Measurements from ENCODE around the gene ECHDC3. TPM values are rescaled to one million over a fixed set of nuclear protein-coding genes. Genes with fewer than 3 reads are reported as not detected.

Gene ECHDC3
- polyA plus RNA-seq, 1 of the 3 experiments (the other 2 are of a cell fraction): 13.5 TPM

- Histone ChIP-seq H3K4me2 (no peak overlapping the region), H2AFZ (ENCODE audit: low read depth) (no peak overlapping the region), H3K9me2 (no peaks in the 10 kb centered on the region), H3K4me1 (ENCODE audit: control insufficient read depth in 1 of 2, insufficient read depth in 2 of 2, low read depth in 1 of 2, low read length in 1 of 2) (no peaks in the 10 kb centered on the region), H3K79me2 (ENCODE audit: insufficient read depth) (no peaks in the 10 kb centered on the region), H4K20me1 (ENCODE audit: insufficient read depth) (no peaks in the 10 kb centered on the region), H3K36me3 (replicated peaks in 1 of 2; ENCODE audit: control insufficient read depth in 1 of 2, insufficient read depth in 2 of 2, low read length in 1 of 2) (no peaks in the 10 kb centered on the region), H3K27me3 (ENCODE audit: insufficient read depth) (no peaks in the 10 kb centered on the region), H3K9ac (no peak overlapping the region), H3F3A (replicated peaks; ENCODE audit: insufficient read depth) (no peaks in the 10 kb centered on the region), H3K4me3 (ENCODE audit: low read depth in 2 of 2, low read length in 1 of 2) (no peak overlapping the region), H3K9me3 (no peaks in the 10 kb centered on the region), H3K27ac (ENCODE audit: low read depth in 2 of 2, low read length in 1 of 2) (no peak overlapping the region)
- DNase-seq: no peak
- ChIA-PET CTCF (interaction anchor here (1.9 to 3.6 kb wide), 5 partner anchors 10 to 214 kb away, joined by 9 to 19 read pairs (median 12); no protein-coding TSS in a partner anchor), POLR2A (no interaction called here)
- TF ChIP-seq GATA2 (CRISPR knock-in tag; IDR thresholded peaks at IDR 0.05) (no peak), TEAD4 (IDR thresholded peaks at IDR 0.05; ENCODE audit: borderline replicate concordance, insufficient read depth) (no peak), EP300 (IDR thresholded peaks at IDR 0.05; ENCODE audit: borderline replicate concordance in 1 of 2, low read depth in 1 of 2, low read length in 1 of 2) (no peak), RCOR1 (IDR thresholded peaks at IDR 0.05; ENCODE audit: low read length) (no peak), FOSL2 (IDR thresholded peaks at IDR 0.05; ENCODE audit: borderline replicate concordance, low read depth) (no peak), SIN3A (IDR thresholded peaks at IDR 0.05; ENCODE audit: borderline replicate concordance, low read depth, low read length) (no peak), ZBTB33 (IDR thresholded peaks at IDR 0.05; ENCODE audit: borderline replicate concordance, low read depth) (no peak), NRF1 (IDR thresholded peaks at IDR 0.05; ENCODE audit: low read depth, low read length) (no peak), MEF2A (IDR thresholded peaks at IDR 0.05; ENCODE audit: borderline replicate concordance, low read depth) (no peak), YY1 (IDR thresholded peaks at IDR 0.05; ENCODE audit: low read depth) (no peak), CHD2 (IDR thresholded peaks at IDR 0.05; ENCODE audit: low read length, partially characterized antibody) (no peak), FOXJ3 (CRISPR knock-in tag; IDR thresholded peaks at IDR 0.05) (no peak), GABPA (IDR thresholded peaks at IDR 0.05; ENCODE audit: low read depth) (no peak)
- WGBS (ENCODE audit: low lambda C conversion rate): 65% methylated on average over 13 of the region's 16 CpGs
Measured at GRCh38 chr10:11772575-11773288, 30.6 kb downstream of the ECHDC3 start.

- no peaks in the 10 kb centered on the region for H3K27me3 ChIP-seq (ENCODE audit: insufficient read depth)
- DNase-seq: no peak
- no peaks in the 10 kb centered on the region for H3K4me1 ChIP-seq (ENCODE audit: control insufficient read depth in 1 of 2, insufficient read depth in 2 of 2, low read depth in 1 of 2, low read length in 1 of 2)
- CTCF ChIA-PET: interaction anchor here (2.3 to 3.6 kb wide), 3 partner anchors 8 to 212 kb away, joined by 12 to 19 read pairs (median 12); no protein-coding TSS in a partner anchor
- WGBS (ENCODE audit: low lambda C conversion rate): 73% methylated on average over 14 of the region's 14 CpGs
- POLR2A ChIA-PET: no interaction called here
- H3K9me2 ChIP-seq: no peaks in the 10 kb centered on the region
- no peak for TF ChIP-seq ELF1 (IDR thresholded peaks at IDR 0.05)
- TF ChIP-seq SIN3A (IDR thresholded peaks at IDR 0.05; ENCODE audit: borderline replicate concordance, low read depth, low read length): no peak
- TF ChIP-seq RCOR1 (IDR thresholded peaks at IDR 0.05; ENCODE audit: low read length): no peak
- TF ChIP-seq ZBTB33 (IDR thresholded peaks at IDR 0.05; ENCODE audit: borderline replicate concordance, low read depth): no peak
- no peak overlapping the region for H2AFZ ChIP-seq (ENCODE audit: low read depth)
- H3K79me2 ChIP-seq (ENCODE audit: insufficient read depth): no peaks in the 10 kb centered on the region
- H3K4me2 ChIP-seq: no peak overlapping the region
- H3K27ac ChIP-seq (ENCODE audit: low read depth in 2 of 2, low read length in 1 of 2): no peak overlapping the region
- no peaks in the 10 kb centered on the region for H3F3A ChIP-seq (replicated peaks; ENCODE audit: insufficient read depth)
- no peak overlapping the region for H3K9ac ChIP-seq
- no peaks in the 10 kb centered on the region for H3K9me3 ChIP-seq
- no peak overlapping the region for H3K4me3 ChIP-seq (ENCODE audit: low read depth in 2 of 2, low read length in 1 of 2)
- H4K20me1 ChIP-seq (ENCODE audit: insufficient read depth): no peaks in the 10 kb centered on the region
- H3K36me3 ChIP-seq (replicated peaks in 1 of 2; ENCODE audit: control insufficient read depth in 1 of 2, insufficient read depth in 2 of 2, low read length in 1 of 2): no peaks in the 10 kb centered on the region
Measured at GRCh38 chr10:11773761-11774441, 31.7 kb downstream of the ECHDC3 start.

Measured in SK-N-SH (cell line).